DMS53 treated with DMSO at 0.1 percent for 48 hours (cell line): Measurements from ENCODE around the gene TNFRSF17.
"Not testable (repeated sequence)": the region's sequence is repeated elsewhere in the genome, so short reads cannot be mapped to it uniquely, and the experiment has no call there.

ENCODE experiments used
- DNase-seq: peaks from one replicate; lab custom pipeline; 2025; ENCODE audit not compliant: unreplicated experiment; lab: John Stamatoyannopoulos, UW

TNFRSF17 gene

GRCh38 chr16:11964761-11965551 lies at the start of gene TNFRSF17:
TSS of gene TNFRSF17 (plus strand) at chr16:11965210. CDS start at chr16:11965325, 115 bp downstream.
- no peak for DNase-seq

DNA sequence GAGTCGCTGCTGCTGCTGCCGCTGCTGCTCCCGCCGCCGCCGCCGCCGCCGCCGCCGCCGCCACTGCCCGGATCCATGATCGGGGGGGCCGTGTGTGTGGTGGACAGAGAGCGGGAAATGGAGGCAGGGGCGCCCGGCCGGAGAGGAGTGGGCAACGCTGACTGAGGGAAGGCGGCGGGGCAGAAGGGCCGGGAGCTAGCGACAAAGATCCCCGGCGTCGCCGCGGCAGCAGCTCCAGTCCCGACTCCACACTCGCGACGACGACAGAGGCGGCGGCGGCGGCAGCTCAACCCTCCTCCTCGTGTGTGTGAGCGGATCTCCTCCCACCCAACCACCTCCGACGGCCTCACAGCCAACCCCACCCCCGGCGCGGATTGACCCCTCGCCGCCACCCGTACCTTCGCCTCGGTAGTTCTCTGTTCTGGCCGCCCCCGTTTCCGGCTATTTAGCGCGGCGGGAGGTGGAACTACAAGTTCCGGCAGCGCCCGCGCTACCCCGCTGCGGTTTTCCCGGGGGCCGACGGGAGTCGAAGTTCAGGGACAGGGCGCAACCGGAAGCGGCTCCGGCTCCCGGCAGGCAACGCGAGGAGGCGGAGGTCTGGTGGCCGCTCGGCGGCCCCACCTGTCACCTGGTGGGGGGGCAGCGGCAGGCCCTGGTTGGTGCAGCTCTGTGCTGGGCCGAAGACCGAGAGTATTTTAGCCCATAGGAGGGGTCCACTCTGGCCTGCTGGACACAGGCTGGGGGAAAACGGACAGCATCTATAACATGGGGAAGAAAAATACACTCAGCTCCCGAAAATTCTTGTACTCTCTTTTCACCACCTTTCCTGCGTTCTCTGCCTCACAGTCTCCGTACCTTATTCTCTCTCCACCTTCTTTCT lies 49.1 kb upstream of the TNFRSF17 start, which contains the start of gene GSPT1:
TSS of gene GSPT1 (minus strand) at position 313 of the 880 bp plus-strand sequence. CDS start at position 77, 236 bp downstream.
- peak; percentile 87 for DNase-seq

- DNase-seq, result peak; percentile 78
These were observed 48.3 kb upstream of the TNFRSF17 start for GRCh38 chr16:11916524-11917285.

DNA sequence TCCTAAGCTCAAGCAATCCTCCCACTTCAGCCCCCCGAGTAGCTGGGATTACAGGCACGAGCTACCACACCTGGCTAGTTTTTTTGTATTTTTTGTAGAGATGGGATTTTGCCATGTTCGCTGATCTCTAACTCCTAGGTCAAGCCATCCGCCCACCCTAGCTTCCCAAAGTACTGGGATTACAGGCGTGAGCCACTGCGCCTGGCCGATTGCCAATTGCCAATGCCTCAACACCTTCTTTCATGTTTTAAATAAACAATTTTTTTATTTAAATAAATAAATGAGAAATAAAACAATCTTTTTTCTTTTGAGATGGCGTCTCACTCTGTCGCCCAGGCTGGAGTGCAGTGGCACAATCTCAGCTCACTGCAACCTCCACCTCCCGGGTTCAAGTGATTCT lies 41.0 kb upstream of the TNFRSF17 start:
- DNase-seq, result not testable (repeated sequence)

GRCh38 chr16:11927350-11927749 lies 37.7 kb upstream of the TNFRSF17 start:
- not testable (repeated sequence) for DNase-seq

GRCh38 chr16:11941945-11942344 lies 23.1 kb upstream of the TNFRSF17 start, which contains the start of gene NPIPB2:
TSS of gene NPIPB2 (minus strand) at chr16:11942045. CDS start at chr16:11942045, 0 bp downstream.
- not testable (repeated sequence) for DNase-seq

GRCh38 chr16:11946433-11946832 lies 18.6 kb upstream of the TNFRSF17 start:
- DNase-seq, result no peak

GRCh38 chr16:11948819-11949218 lies 16.2 kb upstream of the TNFRSF17 start:
- DNase-seq, result no peak

DNA sequence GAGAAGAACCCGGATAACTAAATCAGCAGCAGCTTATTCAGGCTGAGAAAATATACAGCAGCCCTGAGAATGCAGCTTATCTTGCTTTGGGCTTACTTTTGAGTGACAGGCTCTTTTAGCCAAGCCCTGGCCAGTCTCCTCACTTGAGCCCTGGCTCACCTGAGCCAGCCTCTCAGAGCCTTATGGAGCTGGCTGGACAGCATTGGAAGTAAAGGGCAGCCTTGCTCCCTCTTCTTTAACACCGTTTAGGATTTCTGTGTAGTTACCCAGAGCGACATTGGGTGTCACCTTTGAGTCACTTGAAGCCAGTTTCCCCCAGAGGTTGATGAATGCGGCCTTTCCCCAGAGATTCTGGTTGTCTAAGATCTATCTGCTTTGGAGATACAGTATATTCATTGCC lies 15.5 kb upstream of the TNFRSF17 start:
- peak; percentile 61 for DNase-seq

DNA sequence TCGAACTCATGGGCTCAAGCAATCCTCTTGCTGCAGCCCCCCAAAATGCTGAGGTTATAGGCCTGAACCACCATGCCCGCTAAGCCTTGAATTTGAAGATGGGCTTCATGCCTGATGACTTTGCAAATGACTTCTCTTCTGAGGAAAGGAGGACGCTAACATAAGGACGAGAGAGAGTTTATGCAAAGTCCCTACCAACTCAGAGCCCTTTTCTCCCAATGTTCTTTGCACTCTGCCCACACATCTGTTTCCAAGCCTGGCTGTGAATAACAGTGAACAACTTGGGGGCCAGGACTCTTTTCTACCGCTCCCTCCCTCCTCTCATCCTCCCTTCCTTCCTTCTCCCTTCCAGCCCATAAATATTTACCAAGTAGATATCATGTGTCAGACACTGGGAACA lies 14.6 kb upstream of the TNFRSF17 start:
- no peak for DNase-seq

DNA sequence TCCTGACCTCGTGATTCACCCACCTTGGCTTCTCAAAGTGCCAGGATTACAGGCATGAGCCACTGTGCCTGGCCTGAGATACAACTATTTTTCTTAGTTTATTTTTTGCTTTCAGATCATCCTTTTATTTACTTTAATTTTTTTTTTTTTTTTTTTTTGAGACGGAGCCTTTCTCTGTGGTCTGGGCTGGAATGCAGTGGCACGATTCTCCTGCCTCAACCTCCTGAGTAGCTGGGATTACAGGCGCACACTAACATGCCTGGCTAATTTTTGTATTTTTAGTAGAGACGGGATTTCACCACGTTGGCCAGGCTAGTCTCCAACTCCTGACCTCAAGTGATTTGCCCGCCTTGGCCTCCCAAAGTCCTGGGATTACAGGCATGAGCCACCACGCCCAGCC lies 11.4 kb upstream of the TNFRSF17 start:
- not testable (repeated sequence) for DNase-seq

GRCh38 chr16:11955713-11956123 lies 9.3 kb upstream of the TNFRSF17 start:
- DNase-seq, result no peak

- no peak for DNase-seq
These were observed 8.5 kb upstream of the TNFRSF17 start for GRCh38 chr16:11956558-11956957.

GRCh38 chr16:11957591-11958395 lies 7.2 kb upstream of the TNFRSF17 start:
- no peak for DNase-seq

GRCh38 chr16:11962457-11962856 lies 2.6 kb upstream of the TNFRSF17 start:
- not testable (repeated sequence) for DNase-seq

DNA sequence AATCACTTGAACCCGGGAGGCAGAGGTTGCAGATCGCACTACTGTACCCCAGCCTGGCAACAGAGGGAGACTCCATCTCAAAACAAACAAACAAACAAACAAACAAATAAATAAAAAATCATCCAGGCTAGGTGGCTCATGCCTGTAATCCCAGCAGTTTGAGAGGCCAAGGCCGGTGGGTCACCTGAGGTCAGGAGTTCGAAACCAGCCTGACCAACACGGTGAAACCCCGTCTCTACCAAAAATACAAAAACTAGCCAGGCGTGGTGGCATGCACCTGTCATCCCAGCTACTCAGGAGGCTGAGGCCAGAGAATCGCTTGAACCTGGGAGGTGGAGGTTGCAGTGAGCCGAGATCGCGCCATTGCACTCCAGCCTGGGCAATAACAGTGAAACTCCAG lies 2.0 kb upstream of the TNFRSF17 start:
- not testable (repeated sequence) for DNase-seq

GRCh38 chr16:11963706-11964105 lies 1.3 kb upstream of the TNFRSF17 start:
- no peak for DNase-seq

DNA sequence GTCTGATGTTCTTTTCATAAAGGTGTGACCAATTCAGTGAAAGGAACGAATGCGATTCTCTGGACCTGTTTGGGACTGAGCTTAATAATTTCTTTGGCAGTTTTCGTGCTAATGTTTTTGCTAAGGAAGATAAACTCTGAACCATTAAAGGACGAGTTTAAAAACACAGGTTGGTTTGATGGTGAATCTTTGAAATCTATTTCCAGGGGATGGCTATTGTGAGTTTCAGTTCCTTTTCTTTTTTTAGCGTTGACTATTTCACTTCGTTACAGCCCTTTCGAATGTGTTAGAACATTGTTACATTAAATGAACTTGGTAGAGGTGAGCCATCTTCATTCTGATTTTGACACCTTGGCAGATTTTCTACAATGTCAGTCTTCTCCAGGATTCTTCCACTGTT lies 1.2 kb downstream of the TNFRSF17 start:
- DNase-seq, result no peak

DNA sequence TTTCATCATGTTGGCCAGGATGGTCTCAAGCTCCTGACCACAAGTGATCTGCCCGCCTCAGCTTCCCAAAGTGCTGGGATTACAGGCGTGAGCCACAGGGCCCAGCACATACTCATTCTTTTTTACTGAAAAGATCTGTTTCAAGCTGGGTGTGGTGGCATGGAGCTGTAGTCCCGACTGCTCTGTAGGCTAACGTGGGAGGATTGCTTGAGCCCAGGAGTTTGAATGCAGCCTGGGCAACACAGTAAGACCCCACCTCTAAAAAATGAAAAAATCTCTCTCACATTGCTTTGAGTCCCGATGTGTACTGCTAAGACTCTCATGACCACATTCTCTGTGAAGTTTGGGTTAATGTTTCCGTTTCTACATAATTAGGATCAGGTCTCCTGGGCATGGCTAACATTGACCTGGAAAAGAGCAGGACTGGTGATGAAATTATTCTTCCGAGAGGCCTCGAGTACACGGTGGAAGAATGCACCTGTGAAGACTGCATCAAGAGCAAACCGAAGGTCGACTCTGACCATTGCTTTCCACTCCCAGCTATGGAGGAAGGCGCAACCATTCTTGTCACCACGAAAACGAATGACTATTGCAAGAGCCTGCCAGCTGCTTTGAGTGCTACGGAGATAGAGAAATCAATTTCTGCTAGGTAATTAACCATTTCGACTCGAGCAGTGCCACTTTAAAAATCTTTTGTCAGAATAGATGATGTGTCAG lies 2.3 kb downstream of the TNFRSF17 start:
- DNase-seq, result no peak
